WERI-Rb-1 (cell line): ENCODE measurements around the gene TP53TG5.
A peak's percentile ranks its signal among the peaks of the same experiment; 100 is the strongest.

Experiments used
- DNase-seq: peaks from one replicate; pipeline ENCODE4 v3.0.0-alpha.2; 2020
- H3K27ac ChIP-seq: fragments of 250-450 bp; sonication (Bioruptor Pico); 2 replicates; pipeline ENCODE4 v1.5.1; 2020; ENCODE audit warnings: mild to moderate bottlenecking, moderate library complexity
- H3K27me3 ChIP-seq: fragments of 250-450 bp; sonication (Bioruptor Pico); 2 replicates; pipeline ENCODE4 v1.5.1; 2021; ENCODE audit warnings: mild to moderate bottlenecking, low read depth, moderate library complexity; ENCODE audit not compliant: insufficient read depth, severe bottlenecking
- H3K36me3 ChIP-seq: fragments of 250-450 bp; sonication (Bioruptor Pico); 2 replicates; pipeline ENCODE4 v1.5.1; 2020; ENCODE audit warnings: mild to moderate bottlenecking, moderate library complexity
- H3K4me3 ChIP-seq: 2 replicates; pipeline ENCODE4 v1.5.1; 2011; ENCODE audit warnings: low read depth, mild to moderate bottlenecking, control low read depth, low read length
- H3K9me3 ChIP-seq: fragments of 250-450 bp; sonication (Bioruptor Pico); 2 replicates; pipeline ENCODE4 v1.5.1; 2021; ENCODE audit warnings: mild to moderate bottlenecking, moderate library complexity; ENCODE audit not compliant: severe bottlenecking
- TF ChIP-seq, protein P1 (sequence below): IDR thresholded peaks from 2 replicates; pipeline ENCODE4 v1.5.1; 2011; ENCODE audit warnings: low read depth, mild to moderate bottlenecking, control low read depth, inconsistent platforms, low read length

The TP53TG5 gene

DNA sequence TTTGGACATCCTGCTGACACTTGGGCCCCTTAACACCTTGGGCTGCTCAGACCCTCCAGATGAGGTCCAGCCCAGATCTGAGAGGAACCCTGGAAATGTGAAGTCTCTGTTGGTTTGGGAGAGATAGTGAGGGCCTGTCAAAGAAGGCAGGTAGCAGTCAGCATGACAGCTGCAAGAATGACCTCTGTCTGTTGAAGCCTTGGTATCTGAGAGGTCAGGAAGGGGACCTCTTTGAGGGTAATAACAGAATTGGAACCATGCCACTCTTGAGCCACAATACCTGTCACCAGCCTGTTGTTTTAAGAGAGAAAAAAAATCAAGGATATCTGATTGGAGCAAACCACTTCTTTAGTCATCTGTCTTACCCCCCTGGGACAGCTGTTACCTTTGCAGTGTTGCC lies 11.0 kb downstream of the TP53TG5 start:
- H3K27ac ChIP-seq = no peak overlapping the region

DNA sequence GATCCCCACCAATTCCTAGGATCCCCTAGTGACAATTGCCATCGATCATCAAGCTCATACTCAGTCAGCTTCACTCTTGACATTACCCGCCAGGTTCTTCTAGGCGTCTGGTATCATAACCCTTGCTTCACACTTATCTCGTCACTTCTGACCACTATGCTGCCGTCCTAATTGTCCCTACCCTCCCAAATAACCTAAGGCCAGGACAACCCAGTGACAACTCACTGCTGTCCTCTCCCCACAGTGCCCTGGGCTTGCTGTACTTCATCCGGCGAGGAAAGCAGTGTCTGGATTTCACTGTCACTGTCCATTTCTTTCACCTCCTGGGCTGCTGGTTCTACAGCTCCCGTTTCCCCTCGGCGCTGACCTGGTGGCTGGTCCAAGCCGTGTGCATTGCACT lies 11.5 kb downstream of the TP53TG5 start:
- Histone ChIP-seq H3K27me3 (no peaks in the 10 kb centered on the region), H3K9me3 (no peaks in the 10 kb centered on the region), H3K27ac (no peak overlapping the region), H3K36me3 (peaks cover 33% of the 10 kb centered on the region), H3K4me3 (no peak overlapping the region)
- DNase-seq = no peak
- TF ChIP-seq, protein P1, sequence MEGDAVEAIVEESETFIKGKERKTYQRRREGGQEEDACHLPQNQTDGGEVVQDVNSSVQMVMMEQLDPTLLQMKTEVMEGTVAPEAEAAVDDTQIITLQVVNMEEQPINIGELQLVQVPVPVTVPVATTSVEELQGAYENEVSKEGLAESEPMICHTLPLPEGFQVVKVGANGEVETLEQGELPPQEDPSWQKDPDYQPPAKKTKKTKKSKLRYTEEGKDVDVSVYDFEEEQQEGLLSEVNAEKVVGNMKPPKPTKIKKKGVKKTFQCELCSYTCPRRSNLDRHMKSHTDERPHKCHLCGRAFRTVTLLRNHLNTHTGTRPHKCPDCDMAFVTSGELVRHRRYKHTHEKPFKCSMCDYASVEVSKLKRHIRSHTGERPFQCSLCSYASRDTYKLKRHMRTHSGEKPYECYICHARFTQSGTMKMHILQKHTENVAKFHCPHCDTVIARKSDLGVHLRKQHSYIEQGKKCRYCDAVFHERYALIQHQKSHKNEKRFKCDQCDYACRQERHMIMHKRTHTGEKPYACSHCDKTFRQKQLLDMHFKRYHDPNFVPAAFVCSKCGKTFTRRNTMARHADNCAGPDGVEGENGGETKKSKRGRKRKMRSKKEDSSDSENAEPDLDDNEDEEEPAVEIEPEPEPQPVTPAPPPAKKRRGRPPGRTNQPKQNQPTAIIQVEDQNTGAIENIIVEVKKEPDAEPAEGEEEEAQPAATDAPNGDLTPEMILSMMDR = no peak

More for the DNA sequence above, 11.0 kb downstream of the TP53TG5 start:
- Histone ChIP-seq H3K9me3 (no peaks in the 10 kb centered on the region), H3K27me3 (no peaks in the 10 kb centered on the region), H3K4me3 (no peak overlapping the region), H3K36me3 (peaks cover 33% of the 10 kb centered on the region)
- DNase-seq = no peak
- TF ChIP-seq, protein P1 = no peak

DNA sequence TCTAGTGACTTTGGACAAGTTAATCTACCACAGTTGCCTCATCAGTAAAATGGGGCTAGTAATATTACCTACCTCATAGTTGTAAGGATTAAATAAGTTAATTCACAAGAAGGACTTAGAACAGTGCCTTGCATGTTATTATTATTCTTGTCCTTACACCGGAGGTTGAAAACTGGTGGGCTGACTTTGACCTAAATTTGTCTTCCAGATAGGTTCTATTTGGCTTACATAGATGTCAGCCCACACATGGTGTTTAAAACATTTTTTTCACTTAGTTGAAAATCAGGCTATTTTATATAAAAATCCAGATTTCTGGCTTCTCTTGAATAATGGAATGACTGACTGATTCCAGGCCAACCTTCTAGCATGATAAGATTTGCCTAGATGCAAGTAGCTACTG lies 11.9 kb downstream of the TP53TG5 start:
- Histone ChIP-seq H3K36me3 (peaks cover 30% of the 10 kb centered on the region), H3K9me3 (no peaks in the 10 kb centered on the region), H3K27ac (no peak overlapping the region), H3K27me3 (no peaks in the 10 kb centered on the region), H3K4me3 (no peak overlapping the region)
- TF ChIP-seq, protein P1 = no peak
- no peak for DNase-seq

DNA sequence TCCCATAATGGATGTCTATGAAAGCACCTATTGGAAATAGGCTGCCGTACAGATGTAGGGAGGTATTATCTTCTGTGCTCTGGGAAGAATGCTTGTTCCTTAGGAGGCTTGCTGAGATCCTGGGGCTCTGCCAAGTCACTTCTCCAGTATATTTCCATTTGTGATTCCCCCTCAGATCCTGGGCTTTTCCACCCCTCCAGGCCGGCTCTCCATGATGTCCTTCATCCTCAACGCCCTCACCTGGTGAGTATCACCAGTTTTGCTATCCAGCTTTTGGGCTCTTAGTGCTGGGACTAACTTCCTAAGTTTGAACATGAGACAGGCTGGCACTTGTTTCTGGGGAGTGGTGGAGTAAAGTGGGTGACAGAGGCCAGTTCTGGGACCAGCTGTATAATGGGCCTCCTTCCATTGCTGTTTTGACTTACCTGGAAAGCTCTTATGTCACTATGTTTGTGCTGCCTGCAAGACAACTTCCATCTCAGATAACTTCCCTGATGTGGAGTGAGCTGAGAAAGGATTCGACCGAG lies 12.6 kb downstream of the TP53TG5 start:
- no peak overlapping the region for H3K4me3 ChIP-seq
- no peak for DNase-seq

DNA sequence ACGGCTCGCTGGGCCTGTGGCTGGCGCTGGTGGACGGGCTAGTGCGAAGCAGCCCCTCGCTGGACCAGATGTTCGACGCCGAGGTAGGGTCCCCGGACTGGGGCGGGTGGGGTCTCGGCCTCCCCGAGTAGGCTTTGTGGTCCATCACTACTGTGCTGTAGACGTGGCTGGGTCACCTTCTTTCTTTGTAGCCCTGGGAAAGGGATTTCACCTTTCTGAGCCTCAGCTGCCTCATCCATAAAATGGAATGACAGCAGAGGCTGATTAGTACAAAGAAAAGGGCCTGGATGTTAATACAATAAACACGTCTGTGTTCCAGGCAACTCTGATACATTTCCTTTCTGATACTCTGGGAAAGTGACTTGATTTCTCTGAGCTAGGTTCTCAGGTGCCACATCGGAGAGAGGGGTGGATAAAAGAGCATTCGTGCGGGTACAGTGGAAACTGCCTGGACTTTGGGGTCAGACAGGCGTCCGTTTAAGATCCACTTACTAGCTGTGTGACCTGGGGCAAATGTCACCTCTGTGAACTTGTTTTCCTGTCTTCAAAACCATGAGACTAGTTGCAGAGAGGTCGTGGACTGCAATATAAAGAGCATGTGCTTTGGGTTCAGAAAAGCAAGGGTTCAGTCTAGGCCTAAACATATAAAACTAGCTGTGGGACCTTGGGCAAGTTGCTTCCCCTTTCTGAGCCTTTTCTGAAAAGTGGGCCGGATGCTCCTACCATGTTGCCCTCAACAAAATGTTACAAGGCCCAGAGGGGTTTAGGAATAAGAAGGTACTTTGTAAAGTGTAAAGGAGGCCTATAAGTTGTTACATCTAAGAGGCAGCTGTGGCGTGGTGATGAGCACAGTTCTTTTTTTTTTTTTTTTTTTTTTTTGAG lies 14.3 kb downstream of the TP53TG5 start:
- Histone ChIP-seq H3K27ac (peak overlapping the region; percentile 91), H3K9me3 (no peaks in the 10 kb centered on the region), H3K4me3 (peak overlapping the region; percentile 79), H3K27me3 (no peaks in the 10 kb centered on the region), H3K36me3 (peaks cover 28% of the 10 kb centered on the region)
- TF ChIP-seq, protein P1 = no peak
- no peak for DNase-seq

More for the DNA sequence above, 12.6 kb downstream of the TP53TG5 start:
- TF ChIP-seq, protein P1 = no peak
- H3K36me3 ChIP-seq = peaks cover 28% of the 10 kb centered on the region
- H3K27ac ChIP-seq = no peak overlapping the region
- H3K27me3 ChIP-seq = no peaks in the 10 kb centered on the region
- H3K9me3 ChIP-seq = no peaks in the 10 kb centered on the region
